ENCODE results near the gene CYB5R3. TPM values are rescaled to one million over a fixed set of nuclear protein-coding genes. Genes with fewer than 3 reads are reported as not detected.

Gene CYB5R3
- total RNA-seq, 1 experiment from 2014 or later, result 85.4 TPM

DNA sequence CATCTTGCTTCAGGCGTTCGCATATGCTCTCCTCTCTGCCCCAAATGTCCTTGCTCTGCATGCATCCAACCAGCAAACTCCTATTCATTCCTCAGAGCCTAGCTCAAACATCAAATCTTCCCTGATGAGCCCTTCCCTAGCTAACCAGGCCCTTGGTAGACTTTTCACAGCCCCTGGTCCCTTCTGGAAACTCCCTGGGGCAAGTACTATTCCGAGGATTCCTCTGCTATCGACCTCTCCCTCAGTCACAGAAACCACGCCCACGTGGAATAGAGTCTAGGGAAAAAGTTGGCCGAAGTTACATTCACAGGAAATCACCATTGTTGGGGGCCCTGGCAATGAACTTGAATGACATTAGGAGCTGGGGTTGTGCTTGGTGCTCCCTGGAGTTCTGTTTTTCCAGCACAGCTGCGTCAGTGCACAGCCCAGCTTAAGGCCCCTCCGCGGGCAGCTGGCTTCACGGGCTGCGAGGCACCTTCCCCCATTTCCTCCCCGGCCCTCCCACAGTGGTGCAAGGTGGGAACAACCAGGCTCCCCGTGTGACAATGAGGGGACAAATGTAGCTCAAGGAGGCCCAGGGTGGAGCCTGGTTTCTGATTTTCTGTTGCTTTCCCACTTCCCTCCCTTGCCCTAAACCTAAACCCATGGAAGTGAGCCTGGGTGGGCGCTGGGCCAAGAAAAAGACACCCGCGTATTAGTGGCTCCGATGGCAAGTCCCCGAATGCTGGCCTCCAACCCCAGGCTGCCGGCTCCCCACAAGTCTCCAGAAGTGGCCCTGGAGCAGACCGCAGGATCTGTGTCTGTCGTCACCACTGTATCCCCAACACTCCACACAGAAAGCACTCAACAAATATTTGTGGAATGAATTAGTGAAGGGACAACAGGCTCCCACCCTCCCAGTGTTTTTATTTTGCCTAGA, 4.5 kb downstream of the CYB5R3 start:
- ATAC-seq (no peak), DNase-seq (ENCODE audit: low spot score) (no peak)
- Mint-ChIP-seq H3K27me3 (ENCODE audit: low read depth) (no peaks in the 10 kb centered on the region; the same call in 1 of the 2 replicates), H3K9me3 (no peaks in the 10 kb centered on the region), H3K27ac (peak overlapping the region; percentile 92), H3K4me1 (peaks cover 29% of the 10 kb centered on the region), H3K4me3 (no peak overlapping the region), H3K36me3 (no peaks in the 10 kb centered on the region)
- TF ChIP-seq, protein P1, sequence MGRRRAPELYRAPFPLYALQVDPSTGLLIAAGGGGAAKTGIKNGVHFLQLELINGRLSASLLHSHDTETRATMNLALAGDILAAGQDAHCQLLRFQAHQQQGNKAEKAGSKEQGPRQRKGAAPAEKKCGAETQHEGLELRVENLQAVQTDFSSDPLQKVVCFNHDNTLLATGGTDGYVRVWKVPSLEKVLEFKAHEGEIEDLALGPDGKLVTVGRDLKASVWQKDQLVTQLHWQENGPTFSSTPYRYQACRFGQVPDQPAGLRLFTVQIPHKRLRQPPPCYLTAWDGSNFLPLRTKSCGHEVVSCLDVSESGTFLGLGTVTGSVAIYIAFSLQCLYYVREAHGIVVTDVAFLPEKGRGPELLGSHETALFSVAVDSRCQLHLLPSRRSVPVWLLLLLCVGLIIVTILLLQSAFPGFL (CRISPR knock-in tag; IDR thresholded peaks at IDR 0.05; ENCODE audit: borderline replicate concordance), result no peak
- TF ChIP-seq ZNF423 (CRISPR knock-in tag; IDR thresholded peaks at IDR 0.05) (0 out of 2 replicates have a peak, but pooled peaks have one; percentile 16), FOXJ3 (CRISPR knock-in tag; IDR thresholded peaks at IDR 0.05; ENCODE audit: borderline replicate concordance) (no peak), JUN (CRISPR knock-in tag; IDR thresholded peaks at IDR 0.05) (no peak), RELA (CRISPR knock-in tag; IDR thresholded peaks at IDR 0.05; ENCODE audit: borderline replicate concordance) (no peak), CREB1 (CRISPR knock-in tag; IDR thresholded peaks at IDR 0.05) (no peak), TCF7 (CRISPR knock-in tag; IDR thresholded peaks at IDR 0.05; ENCODE audit: low read depth) (no peak)
- TF ChIP-seq, protein P2, sequence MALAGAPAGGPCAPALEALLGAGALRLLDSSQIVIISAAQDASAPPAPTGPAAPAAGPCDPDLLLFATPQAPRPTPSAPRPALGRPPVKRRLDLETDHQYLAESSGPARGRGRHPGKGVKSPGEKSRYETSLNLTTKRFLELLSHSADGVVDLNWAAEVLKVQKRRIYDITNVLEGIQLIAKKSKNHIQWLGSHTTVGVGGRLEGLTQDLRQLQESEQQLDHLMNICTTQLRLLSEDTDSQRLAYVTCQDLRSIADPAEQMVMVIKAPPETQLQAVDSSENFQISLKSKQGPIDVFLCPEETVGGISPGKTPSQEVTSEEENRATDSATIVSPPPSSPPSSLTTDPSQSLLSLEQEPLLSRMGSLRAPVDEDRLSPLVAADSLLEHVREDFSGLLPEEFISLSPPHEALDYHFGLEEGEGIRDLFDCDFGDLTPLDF (CRISPR knock-in tag; IDR thresholded peaks at IDR 0.05), result no peak
- TF ChIP-seq, protein P3, sequence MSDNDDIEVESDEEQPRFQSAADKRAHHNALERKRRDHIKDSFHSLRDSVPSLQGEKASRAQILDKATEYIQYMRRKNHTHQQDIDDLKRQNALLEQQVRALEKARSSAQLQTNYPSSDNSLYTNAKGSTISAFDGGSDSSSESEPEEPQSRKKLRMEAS (CRISPR knock-in tag; IDR thresholded peaks at IDR 0.05), result no peak
- POLR2A ChIA-PET, result no interaction called here
- CTCF ChIA-PET, result interaction anchor here (0.9 kb wide), 1 partner anchor 23 kb away, joined by 3 read pairs; no protein-coding TSS in a partner anchor

DNA sequence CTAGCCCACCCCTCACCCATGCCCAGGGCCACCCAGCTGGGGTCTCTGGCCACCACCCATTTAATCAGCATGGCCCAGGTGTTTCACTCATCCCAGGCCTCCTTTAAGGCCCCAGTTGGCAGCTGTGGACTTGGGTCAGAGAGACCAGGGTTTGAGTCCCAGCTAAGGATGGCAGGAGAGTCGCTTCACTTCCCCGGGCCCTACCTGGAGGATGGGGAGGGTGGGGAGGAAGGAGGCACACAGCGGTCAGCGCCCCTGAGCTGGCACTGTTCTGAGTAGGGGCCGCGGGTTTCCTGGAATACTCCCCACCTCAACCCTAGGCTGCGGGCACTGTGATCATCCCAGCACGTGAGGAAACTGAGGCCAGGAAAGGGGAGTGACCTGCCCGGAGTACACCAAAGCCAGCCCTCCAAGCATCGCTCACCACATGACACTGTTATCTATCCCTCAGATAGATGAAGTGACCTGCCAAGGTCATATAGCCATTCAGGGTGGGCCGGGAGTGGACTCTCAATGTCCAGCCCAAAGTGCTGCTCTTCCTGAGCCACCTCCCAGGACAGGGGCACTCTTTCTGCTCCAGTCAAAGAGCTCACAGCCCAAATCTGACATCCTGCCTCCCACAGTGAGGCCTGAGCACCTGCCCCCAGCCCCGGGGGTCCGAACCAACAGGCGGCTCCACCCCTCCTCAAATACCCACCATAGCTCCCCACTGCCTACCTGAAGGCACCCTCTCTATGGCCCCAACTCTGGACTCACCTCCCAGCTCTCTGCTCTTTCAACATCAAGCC, 5.4 kb downstream of the CYB5R3 start:
- POLR2A ChIA-PET, result no interaction called here
- Mint-ChIP-seq H3K9me3 (no peaks in the 10 kb centered on the region), H3K27me3 (ENCODE audit: low read depth) (no peaks in the 10 kb centered on the region; the same call in 1 of the 2 replicates), H3K36me3 (no peaks in the 10 kb centered on the region), H3K4me1 (peaks cover 29% of the 10 kb centered on the region), H3K27ac (peak overlapping the region; percentile 92; the same call in 1 of the 2 replicates), H3K4me3 (no peak overlapping the region)
- CTCF ChIA-PET, result interaction anchor here (0.6 to 0.9 kb wide), 4 partner anchors 14 to 22 kb away, joined by 3 to 5 read pairs (median 3); no protein-coding TSS in a partner anchor
- ATAC-seq, result no peak
- no peak for DNase-seq (ENCODE audit: low spot score)
- TF ChIP-seq, protein P4, sequence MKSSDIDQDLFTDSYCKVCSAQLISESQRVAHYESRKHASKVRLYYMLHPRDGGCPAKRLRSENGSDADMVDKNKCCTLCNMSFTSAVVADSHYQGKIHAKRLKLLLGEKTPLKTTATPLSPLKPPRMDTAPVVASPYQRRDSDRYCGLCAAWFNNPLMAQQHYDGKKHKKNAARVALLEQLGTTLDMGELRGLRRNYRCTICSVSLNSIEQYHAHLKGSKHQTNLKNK (CRISPR knock-in tag; IDR thresholded peaks at IDR 0.05), result no peak
- TF ChIP-seq FOXK1 (CRISPR knock-in tag; IDR thresholded peaks at IDR 0.05), result no peak
- TF ChIP-seq MYBL2 (CRISPR knock-in tag; IDR thresholded peaks at IDR 0.05), result no peak
- no peak for TF ChIP-seq ESRRA (CRISPR knock-in tag; IDR thresholded peaks at IDR 0.05; ENCODE audit: borderline replicate concordance)
- no peak for TF ChIP-seq NFYB (CRISPR knock-in tag; conservative IDR thresholded peaks at IDR 0.05; ENCODE audit: low read depth)
- TF ChIP-seq ELF4 (CRISPR knock-in tag; IDR thresholded peaks at IDR 0.05; ENCODE audit: low read depth), result no peak
- no peak for TF ChIP-seq ZNF138 (CRISPR knock-in tag; conservative IDR thresholded peaks at IDR 0.05)
- TF ChIP-seq, protein P5, sequence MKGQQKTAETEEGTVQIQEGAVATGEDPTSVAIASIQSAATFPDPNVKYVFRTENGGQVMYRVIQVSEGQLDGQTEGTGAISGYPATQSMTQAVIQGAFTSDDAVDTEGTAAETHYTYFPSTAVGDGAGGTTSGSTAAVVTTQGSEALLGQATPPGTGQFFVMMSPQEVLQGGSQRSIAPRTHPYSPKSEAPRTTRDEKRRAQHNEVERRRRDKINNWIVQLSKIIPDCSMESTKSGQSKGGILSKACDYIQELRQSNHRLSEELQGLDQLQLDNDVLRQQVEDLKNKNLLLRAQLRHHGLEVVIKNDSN (CRISPR knock-in tag; IDR thresholded peaks at IDR 0.05), result no peak
- no peak for TF ChIP-seq ZNF317 (CRISPR knock-in tag; IDR thresholded peaks at IDR 0.05; ENCODE audit: borderline replicate concordance, low read depth)

All from WTC11 (cell line).